GM18907 (cell line): ENCODE results near the gene CTDSP1.

ENCODE experiments used
- ATAC-seq: cut with Tn5 transposase; IDR thresholded peaks from one replicate; pipeline ENCODE4 v1.9.1; 2021; ENCODE audit warnings: mild to moderate bottlenecking, moderate library complexity; ENCODE audit not compliant: unreplicated experiment

Gene CTDSP1, protein sequence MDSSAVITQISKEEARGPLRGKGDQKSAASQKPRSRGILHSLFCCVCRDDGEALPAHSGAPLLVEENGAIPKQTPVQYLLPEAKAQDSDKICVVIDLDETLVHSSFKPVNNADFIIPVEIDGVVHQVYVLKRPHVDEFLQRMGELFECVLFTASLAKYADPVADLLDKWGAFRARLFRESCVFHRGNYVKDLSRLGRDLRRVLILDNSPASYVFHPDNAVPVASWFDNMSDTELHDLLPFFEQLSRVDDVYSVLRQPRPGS

DNA sequence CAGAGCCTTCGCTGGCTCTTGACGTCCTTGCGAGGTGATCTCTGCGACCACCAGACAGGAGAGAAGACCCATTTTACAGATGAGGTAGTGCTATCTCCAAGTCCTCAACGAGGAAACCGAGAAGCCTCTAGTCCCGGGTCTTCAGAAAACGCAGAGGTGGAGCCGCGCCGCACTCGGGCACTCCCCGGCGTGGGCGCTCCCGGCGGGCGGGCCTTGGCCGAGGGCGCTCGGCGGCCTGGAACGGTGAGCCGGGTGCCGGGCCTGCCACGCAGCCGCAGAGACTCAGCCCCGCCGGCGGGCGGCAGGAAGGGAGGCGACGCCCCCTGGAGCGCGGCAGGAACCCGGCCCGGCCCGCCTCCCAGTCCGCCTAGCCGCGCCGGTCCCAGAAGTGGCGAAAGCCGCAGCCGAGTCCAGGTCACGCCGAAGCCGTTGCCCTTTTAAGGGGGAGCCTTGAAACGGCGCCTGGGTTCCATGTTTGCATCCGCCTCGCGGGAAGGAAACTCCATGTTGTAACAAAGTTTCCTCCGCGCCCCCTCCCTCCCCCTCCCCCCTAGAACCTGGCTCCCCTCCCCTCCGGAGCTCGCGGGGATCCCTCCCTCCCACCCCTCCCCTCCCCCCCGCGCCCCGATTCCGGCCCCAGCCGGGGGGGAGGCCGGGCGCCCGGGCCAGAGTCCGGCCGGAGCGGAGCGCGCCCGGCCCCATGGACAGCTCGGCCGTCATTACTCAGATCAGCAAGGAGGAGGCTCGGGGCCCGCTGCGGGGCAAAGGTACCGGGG, at the start of gene CTDSP1:
Gene CTDSP1, plus strand, starts transcription at position 478 of the 776 bp plus-strand sequence. Its CDS starts 223 bp downstream, at position 701.
- ATAC-seq, result peak; percentile 39

DNA sequence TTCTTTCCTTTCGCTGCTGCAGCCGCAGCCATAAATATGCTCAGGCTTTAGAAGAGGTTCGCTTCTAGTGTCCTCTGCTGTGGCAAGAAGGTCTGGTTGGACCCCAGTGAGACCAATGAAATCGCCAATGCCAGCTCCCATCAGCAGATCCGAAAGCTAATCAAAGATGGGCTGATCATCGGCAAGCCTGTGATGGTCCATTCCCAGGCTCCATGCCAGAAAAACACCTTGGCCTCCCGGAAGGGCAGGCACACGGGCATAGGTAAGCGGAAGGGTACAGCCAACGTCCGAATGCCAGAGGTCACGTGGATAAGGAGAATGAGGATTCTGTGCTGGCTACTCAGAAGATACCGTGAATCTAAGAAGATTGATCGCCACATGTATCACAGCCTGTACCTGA, 45.6 kb upstream of the CTDSP1 start:
- no peak for ATAC-seq

DNA sequence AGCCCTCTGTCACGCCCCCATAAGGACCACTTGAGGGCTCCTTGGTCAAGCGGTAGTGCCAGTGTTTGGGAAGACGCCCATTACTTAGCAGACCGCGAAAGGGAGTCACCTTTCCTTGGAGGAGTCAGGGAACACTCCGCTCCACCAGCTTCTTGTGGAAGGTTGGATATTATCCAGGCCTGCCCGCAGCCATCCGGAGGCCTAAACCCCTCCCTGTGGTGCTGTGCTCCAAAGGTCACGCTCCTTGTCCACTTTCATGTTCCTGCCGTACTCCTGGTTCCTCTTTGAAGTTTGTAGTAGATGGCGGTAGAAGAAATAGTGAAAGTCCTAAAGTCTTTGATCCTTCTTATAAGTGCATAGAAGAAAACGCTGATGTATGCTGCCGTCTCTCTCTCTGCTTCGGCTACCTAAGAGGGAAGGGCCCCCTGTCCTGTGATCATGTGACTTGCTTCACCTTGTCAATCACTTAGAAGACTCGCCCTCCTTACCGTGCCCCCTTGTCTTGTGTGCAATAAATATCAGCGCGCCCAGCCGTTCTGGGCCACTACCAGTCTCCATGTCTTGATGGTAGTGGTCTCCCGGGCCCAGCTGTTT, 44.7 kb upstream of the CTDSP1 start:
- ATAC-seq, result no peak

DNA sequence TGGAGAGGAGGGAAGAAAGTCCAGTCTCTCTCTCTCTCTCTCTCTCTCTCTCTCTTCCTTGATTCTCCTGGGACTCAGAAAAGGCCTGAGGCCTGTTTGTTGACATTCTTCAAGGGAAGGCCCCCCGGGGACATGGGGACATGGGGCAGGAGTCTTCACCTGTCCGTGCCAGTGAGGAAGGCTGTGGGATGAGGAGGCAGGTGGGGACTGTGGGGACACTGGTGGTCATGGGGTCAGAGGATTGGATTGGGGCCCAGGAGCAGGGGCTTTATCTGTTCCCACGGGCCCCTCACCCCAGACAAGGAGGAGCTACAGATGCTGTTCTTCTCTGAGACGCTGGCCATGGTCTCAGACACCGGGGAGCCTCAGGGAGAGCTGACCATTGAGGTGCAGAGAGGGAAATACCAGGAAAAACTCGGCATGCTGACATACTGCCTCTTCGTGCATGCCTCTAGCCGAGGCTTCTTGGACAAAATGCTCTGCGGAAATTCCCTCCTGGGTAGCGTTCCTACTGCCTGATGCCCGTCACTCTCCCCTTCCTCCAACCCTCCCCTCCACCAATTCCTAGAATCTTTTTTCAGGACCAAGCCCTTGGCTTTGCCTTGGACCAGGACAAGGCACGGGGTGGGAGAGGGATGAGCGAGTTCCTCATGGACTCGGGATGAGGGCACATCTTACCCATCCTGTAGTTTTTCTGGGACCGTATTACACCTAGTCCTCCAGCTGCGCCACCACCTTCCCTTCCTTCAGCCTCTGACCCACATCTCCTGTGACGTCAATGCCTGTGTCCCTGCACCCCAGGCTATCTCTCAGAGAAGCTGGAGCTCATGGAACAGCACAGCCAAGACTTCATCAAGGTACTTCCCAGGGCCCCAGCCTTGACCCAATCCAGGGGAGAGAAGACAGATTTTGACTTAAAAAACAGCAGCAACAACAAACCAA, 42.2 kb upstream of the CTDSP1 start:
- ATAC-seq, result no peak

DNA sequence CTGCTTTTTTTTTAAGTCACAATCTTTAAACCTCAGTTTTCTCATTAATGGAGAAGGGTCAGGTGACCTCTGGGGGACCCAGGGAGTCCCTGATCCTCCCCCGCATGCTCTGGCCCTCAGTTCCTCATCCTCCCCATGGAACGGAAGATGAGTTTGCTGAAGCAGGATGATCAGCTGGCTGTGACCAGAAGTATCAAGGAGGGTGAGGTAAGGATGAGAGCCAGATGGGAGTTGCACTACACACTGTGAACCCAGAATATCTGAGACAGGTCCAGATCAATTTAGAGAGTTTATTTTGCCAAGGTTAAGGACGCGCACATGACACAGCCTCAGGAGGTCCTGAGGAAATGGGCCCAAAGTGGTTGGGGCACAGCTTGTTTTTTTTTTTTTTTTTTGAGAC, 39.2 kb upstream of the CTDSP1 start:
- ATAC-seq, result no peak

DNA sequence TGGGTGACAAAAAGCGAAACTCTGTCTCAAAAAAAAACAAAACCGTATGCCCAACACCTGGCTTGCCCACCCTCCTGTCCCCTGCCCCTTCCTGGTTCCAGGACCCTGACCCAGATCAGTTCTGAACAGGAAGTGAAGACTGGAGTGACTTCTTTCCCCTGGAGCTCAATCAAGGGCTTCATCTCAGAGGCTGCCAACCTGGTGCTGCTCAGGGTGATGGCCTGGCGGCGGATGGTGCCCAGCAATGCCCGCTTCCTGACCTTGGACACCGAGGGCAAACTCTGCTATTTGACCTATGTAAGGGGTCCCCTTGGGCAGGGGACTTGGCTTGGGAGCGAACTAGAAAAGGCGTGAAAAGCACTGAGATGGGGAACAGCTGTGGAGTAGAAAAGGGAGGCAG, 37.1 kb upstream of the CTDSP1 start:
- no peak for ATAC-seq

DNA sequence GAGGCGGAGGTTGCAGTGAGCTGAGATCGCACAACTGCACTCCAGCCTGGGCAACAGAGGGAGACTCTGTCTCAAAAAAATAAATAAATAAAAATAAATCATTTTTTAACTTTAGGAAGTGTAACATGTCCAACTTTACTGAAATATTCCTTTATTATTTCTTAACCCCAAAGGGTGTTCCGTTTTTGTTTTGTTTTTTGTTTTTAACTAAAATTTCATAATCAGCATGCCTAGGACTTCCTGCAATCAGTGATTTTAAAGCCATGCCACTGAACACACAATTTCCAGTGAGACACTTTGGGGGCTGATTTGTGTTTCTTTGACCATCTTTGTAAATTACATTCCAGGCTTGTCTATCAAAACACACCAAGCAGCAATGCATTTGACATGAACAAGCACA, 35.9 kb upstream of the CTDSP1 start:
- no peak for ATAC-seq

DNA sequence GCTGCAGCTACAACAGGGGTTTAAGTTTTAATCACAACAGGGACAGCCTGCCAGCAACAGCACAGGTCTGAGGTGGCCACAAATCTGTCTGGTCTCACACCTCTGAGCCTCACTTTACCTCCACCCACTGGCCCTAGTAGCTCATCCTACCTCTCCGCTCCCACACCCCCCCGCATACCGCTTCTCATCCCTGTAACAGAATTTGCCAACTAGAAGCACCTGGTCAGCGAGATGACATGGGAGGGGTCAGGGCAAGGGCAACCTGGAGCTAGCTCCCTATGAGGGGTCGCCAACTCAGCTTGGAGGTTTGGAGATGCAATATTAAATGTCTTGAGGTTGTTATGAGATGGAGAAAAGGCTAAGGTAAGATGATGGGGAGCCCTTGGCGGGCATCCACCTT, 35.5 kb upstream of the CTDSP1 start:
- no peak for ATAC-seq

DNA sequence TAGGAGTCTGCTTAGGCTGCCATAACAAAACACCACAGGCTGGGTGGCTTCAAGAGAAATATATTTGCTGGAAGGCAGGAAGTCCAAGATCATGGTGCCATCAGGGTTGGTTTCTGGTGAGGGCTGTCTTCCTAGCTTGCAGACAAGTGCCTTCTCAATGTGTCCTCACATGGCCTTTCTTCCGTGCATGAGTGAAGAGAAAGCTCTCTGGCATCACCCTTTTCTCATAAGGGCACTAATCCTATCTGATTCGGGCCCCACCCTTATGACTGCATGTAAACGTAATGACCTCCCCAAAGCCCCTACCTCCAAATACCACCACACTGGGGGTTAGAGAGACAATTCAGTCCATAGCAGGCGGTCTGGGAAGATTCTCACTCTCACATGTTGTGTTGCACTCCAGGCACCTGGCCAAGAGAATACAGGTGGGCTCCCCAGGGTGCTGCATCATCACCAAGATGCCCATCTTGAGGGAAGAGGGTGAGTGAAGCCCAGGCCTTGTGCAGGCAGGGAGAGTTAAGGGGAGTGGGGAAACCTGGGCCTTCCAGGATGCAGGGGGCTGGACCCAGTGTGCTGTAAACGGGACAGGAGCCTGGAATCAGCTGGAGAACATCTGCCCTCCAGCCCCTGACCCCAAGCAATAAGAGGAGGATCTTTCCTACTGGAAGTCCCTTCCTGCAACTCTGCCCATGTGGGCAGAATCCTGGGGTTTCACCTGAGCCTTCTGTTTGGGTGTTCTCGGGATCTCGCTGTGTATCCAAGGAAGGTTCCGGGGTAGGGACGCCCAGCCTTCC, 32.9 kb upstream of the CTDSP1 start:
- no peak for ATAC-seq

DNA sequence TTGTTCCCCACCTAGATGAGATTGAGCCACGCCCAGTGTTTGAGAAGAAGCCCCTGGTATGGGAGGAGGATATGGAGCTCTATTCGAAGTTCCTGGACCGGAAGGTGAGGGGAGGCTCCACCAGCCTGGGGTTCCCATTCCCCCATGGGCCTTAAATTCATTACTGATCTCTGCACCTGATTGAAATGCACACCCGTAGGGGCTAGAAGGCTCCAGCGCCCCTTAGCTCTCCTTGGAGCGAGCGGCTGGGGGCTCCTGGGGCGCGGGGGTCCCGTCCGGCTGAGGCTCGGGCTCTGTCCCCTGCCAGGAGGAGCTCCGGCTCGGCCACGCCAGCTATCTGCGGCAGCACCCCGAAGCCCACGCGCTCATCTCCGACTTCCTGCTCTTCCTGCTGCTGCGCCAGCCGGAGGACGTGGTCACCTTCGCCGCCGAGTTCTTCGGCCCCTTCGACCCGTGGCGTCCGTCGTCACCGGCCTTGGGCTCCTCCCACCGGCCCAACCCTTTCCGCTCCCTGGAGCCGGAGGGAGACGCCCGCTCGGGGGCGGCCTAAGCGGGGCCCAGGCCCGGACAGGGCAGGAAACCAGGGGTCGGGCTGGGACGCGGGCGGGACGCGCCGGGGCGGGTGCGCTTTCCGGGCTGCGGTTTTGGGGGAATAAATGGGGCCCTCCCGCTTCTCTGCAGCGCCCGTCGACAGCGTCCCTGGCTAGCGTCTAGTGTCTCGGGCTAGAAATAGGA, 32.1 kb upstream of the CTDSP1 start:
- peak; percentile 92 for ATAC-seq

DNA sequence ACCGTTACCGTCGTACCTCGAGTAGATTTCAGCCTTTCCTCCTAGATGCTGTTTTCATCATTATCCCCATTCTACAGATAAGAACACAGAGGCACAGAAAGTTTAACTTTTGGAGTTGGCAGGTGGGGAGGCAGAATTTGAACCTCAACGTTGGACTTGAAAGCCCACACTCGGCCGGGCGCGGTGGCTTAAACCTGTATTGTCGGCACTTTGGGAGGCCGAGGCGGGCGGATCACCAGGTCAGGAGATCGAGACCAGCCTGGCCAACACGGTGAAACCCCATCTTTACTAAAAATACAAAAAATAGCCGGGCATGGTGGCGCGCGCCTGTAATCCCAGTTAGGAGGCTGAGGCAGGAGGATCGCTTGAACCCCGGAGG, 31.5 kb upstream of the CTDSP1 start:
- ATAC-seq, result no peak

DNA sequence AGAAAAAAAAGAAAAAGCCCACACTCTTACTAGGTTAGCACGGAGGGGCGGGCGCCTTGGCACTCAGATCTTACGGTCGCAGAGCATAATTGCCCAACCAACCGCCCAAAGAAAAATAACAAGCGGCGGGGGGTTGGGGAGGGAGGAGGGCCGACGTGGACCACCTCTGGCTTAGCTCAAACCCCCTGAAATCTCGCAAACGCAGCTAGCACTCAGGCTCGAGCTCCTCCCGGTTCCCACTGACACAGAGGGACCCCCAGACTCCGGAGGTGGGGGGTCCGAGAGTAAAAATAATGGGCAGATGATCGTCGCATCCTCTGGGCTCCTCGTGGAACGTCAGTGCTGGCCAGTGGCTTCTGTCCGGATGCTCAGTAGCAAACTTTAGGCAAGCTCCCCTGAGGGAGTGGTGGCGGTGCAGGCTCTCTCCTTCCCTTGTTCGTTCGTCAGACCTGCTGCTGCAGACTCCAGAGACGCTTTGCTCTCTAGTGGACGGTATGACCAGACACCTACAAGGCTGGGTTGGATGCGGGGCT, 31.0 kb upstream of the CTDSP1 start:
- ATAC-seq, result no peak

DNA sequence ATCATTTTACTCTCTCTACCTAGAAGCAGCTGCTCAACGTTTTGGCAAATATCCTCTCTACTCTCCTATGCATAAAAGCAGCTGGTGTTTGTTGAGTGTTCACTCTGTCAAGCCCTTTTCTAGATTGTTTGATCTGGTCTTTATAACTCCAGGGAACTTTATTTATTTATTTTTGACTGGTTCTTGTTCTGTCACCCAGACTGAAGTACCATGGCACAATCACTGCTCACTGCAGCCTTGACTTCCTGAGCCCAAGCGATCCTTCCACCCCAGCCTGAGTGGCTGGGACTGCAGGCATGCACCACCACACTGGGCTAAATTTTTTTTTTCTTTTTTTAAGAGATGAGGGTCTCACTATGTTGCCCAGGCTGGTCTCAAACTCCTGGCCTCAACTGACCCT, 30.3 kb upstream of the CTDSP1 start:
- no peak for ATAC-seq

DNA sequence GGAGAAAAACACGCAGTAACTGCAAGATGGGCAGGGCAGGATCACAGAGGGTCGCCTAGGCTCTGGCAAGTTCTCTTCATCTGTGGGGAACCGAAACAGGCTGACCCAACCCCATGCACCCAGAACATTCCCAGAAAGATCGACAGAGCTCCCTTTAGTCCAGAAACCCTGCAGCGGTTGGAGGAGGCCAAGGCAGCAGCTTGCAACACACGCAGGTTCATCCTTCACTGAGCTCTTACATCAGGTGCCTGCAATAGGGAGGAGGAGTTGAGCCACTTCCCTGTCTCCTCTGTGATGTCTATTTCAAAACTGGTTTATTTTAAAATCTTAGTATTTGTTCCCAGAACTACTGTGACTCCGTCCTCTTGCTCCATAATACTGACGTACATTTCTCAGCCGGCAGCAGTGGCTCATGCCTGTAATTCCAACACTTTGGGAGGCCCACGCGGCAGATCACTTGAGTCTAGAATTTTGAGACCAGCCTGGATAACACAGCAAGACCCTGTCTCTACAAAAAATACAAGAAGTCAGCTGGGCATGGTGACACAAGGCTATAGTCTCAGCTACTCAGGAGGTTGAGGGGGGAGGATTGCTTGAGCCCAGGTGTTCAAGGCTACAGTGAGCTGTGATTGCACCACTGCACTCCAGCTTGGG, 29.1 kb upstream of the CTDSP1 start:
- no peak for ATAC-seq

DNA sequence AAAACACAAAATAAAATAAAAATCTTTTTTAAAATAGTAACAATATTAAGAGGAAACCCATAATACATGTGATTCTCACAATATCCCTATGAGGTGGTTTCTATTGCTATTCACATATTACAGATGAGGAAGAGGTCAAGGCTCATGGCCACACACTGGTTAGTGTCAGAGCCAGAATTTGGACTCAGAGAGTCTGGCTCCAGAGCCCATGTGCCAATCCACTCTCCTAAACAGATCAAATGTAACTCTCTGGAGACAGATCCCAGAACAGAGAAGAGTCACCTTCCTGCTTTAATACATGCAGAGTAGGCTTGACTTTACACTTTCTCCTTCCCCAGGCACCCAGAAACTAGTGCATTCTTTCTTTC, 27.7 kb upstream of the CTDSP1 start:
- ATAC-seq, result no peak

DNA sequence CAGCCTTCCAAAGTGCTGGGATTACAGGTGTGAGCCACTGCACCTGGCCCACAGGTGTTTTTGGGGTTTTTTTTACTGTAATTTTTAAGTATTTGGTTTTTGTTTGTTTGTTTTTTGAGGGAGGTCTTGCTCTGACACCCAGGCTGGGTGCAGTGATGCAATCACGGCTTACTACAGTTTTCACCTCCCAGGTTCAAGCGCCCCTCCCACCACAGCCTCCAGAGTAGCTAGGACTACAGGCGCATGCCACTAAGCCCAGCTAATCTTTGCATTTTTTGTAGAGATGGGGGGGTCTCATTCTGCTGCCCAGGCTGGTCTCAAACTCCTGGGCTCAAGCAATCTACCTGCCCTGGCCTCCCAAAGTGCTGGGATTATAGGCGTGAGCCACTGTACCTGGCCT, 24.9 kb upstream of the CTDSP1 start:
- no peak for ATAC-seq

DNA sequence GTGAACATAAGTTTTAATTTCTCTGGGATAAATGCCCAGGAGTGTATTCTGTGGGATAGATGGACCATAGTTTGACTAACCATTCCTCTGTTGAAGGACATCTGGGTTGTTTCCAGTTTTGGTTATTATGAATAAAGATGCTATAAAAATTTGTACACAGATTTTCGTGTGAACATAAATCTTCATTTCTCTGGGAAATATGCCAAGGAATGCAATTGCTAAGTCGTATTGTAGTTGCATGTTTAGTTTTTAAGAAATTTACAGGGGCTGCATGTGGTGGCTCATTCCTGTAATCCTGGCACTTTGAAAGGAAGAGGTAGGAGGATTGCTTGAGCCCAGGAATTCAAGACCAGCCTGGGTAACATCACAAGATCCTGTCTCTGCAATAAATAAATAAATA, 24.5 kb upstream of the CTDSP1 start:
- no peak for ATAC-seq

DNA sequence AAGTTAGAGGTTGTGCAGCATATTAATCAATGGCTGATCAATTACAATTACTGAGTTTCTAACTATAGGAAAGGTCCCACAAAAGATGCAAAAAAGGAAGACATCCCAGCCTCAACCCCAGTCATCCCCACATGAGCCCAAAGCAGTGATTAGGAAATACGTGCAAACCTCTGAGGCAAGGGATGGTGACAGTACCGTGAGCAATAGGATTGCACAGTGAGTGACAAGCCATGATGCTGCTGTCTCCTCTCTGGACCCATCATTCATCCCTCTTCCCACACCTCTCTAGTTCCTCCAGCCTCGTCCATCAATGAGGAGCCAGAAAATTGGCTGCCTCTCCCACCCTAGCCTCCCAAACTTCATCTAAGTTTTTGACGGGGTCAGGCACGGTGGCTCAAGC, 21.6 kb upstream of the CTDSP1 start:
- ATAC-seq, result no peak

DNA sequence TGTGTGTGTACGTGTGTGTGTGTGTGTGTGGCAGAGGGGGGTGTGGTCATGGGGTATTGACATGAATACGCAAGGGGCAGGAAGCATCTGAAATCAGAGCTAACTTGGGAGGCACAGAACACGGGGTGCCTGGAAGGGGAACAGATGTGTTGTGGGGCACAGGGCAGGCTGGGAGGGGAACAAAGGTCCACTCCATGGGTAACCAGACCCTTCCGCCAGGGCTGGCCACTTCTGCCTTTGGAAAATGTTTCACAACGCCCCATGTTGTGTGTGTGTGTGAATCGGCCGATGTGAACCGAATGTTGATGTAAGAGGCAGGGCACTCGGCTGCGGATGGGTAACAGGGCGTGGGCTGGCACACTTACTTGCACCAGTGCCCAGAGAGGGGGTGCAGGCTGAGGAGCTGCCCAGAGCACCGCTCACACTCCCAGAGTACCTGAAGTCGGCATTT, 17.7 kb upstream of the CTDSP1 start, which contains the start of gene SLC11A1:
Gene SLC11A1, plus strand, starts transcription at position 358 of the 451 bp plus-strand sequence. CDS start 96 bp downstream, outside the sequence.
- no peak for ATAC-seq
